GM12878 (cell line): Measurements from ENCODE around the gene IGSF22.

Experiments used
- CHD4 ChIP-seq: fragments of 200-600 bp; sonication (generic); IDR thresholded peaks from 2 replicates; pipeline ENCODE4 v1.6.1; 2016; ENCODE audit warnings: mild to moderate bottlenecking
- CTCF ChIP-seq, 3 experiments: IDR thresholded peaks in 2 of 3; conservative IDR thresholded peaks in 1 of 3; 2 replicates each; pipeline ENCODE4 v1.5.1; 2011; ENCODE audit warnings: low read depth in 3 of 3, low read length in 3 of 3, mild to moderate bottlenecking in 3 of 3, control low read depth in 2 of 3, moderate library complexity in 2 of 3, inconsistent platforms in 1 of 3, mixed read lengths in 1 of 3; ENCODE audit not compliant: control insufficient read depth in 2 of 3, insufficient read depth in 1 of 3; ENCODE audit errors: extremely low read depth in 1 of 3
- HDAC2 ChIP-seq: fragments of 200-600 bp; sonication (generic); IDR thresholded peaks from 2 replicates; pipeline ENCODE4 v1.6.1; 2017
- HDAC6 ChIP-seq: fragments of 200-600 bp; sonication (generic); IDR thresholded peaks from one replicate; pipeline ENCODE4 v1.8.0; 2017; ENCODE audit warnings: antibody characterized with exemption; ENCODE audit not compliant: unreplicated experiment
- RCOR1 ChIP-seq: conservative IDR thresholded peaks from 2 replicates; pipeline ENCODE4 v1.6.1; 2012; ENCODE audit warnings: low read depth, low read length, improper control_type of control experiment
- TCF7 ChIP-seq: IDR thresholded peaks from 2 replicates; pipeline ENCODE4 v1.6.1; 2014; ENCODE audit warnings: antibody characterized with exemption, borderline replicate concordance
- WRNIP1 ChIP-seq: IDR thresholded peaks from 2 replicates; pipeline ENCODE4 v1.6.1; 2011; ENCODE audit warnings: low read depth, low read length, improper control_type of control experiment, borderline replicate concordance
- YY1 ChIP-seq: IDR thresholded peaks from 2 replicates; pipeline ENCODE4 v1.6.1; 2011; ENCODE audit warnings: low read depth, mild to moderate bottlenecking, low read length

DNA sequence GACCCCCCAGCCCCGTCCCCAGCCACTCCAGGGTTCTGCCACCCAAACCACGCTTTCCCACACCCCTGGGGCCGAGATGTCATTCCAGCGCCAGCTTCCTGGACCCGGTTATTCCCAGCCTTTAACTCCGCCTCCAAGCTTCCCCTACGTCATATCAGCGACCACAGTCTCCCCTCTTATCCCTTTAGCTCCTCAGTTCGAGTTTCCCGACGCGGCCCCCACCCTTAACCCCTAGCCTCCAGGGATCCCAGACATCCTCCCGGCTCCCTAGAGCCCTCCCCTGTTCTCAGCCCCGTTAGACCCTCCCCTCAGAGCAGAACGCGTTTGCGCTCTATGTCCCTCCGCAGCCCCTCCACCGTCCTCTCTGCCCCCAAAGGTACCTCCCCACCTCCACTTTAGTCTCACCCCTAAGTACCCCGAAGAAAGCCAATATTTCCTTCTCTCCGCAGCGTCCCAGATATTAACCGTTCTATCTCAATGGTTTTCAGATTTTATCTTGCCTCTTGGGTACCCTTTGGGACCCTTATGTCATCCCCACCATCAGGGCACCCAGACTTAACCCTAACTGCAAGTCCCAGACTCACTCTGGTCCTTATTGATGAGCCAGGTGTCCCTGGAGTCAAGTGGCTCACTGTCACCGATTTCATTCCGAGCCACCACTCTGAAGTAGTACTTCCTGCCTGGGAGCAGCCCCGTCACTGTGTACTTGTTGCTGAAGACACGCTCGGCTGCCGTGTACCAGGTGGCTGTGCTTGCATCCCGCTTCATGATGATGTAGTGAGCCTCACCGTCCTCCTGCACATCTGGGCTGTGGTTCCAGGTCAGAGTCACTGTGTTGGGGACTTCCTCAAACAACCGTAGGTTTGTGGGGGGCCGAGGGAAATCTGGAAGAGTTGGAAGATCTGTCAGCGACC, 19.4 kb downstream of the IGSF22 start:
- no peak for TF ChIP-seq HDAC2
- TF ChIP-seq CTCF (IDR thresholded peaks at IDR 0.05 in 2 of 3, conservative IDR thresholded peaks at IDR 0.05 in 1 of 3; ENCODE audit: control insufficient read depth in 2 of 3, extremely low read depth in 1 of 3, insufficient read depth in 1 of 3, low read depth in 3 of 3, low read length in 3 of 3): no peak
- no peak for TF ChIP-seq WRNIP1
- TF ChIP-seq TCF7: no peak
- TF ChIP-seq CHD4: no peak
- no peak for TF ChIP-seq RCOR1
- no peak for TF ChIP-seq YY1
- no peak for TF ChIP-seq HDAC6
